Left lung (tissue), 10 donors: ENCODE measurements around the gene OXNAD1. TPM values are rescaled to one million over a fixed set of nuclear protein-coding genes. Genes with fewer than 3 reads are reported as not detected.
A peak's percentile ranks its signal among the peaks of the same experiment; 100 is the strongest.

Source experiments
- ATAC-seq: fragments of 200-7000 bp; cut with Tn5 transposase; one replicate; pipeline ENCODE4 v1.9.1; 2020; ENCODE audit warnings: moderate library complexity
- DNase-seq, 4 donors: peaks; one replicate each; pipeline ENCODE4 v3.0.0-alpha.2; 2013 to 2020
- H3K27ac ChIP-seq, 2 donors: fragments of 200-600 bp; sonication (generic) in 1 of 2; one replicate each; pipeline versions ENCODE4 v1.5.0 to v1.8.0; 2020 to 2021
- H3K27me3 ChIP-seq, 2 donors: fragments of 200-600 bp; sonication (generic) in 1 of 2; one replicate each; pipeline versions ENCODE4 v1.5.0 to v1.8.0; 2020 to 2021
- H3K36me3 ChIP-seq, 2 donors: fragments of 200-600 bp; sonication (generic) in 1 of 2; one replicate each; pipeline versions ENCODE4 v1.5.0 to v1.8.0; 2020 to 2021
- H3K4me1 ChIP-seq, 2 donors: fragments of 200-600 bp; one replicate each; pipeline ENCODE4 v1.8.0; 2021
- H3K4me3 ChIP-seq, 2 donors: fragments of 200-600 bp; sonication (generic) in 1 of 2; one replicate each; pipeline versions ENCODE4 v1.5.0 to v1.8.0; 2020 to 2021; ENCODE audit warnings: mild to moderate bottlenecking in 1 of 2
- H3K9me3 ChIP-seq, 2 donors: fragments of 200-600 bp; sonication (generic) in 1 of 2; one replicate each; pipeline versions ENCODE4 v1.5.0 to v1.8.0; 2020 to 2021
- intact Hi-C, 2 donors: fragments of 100-400 bp; cut with DNase I; formaldehyde crosslinking; loops; one replicate each; pipeline versions ENCODE4 v1.11.2 to v1.14.2; 2022
- polyA plus RNA-seq, 6 donors: library from polyadenylated mRNA; unstranded; fragments of 120-200 nt; gene quantifications; one replicate each; pipeline ENCODE4 v1.2.1, GENCODE V29; 2013; ENCODE audit not compliant: insufficient read length in 6 of 6
- total RNA-seq, 2 donors: library from RNA; stranded (reverse); fragmentation: NEBNext Ultra II Directional; extraction: Animal tissue kit (Norgen Biotek cat#: 25700); gene quantifications; one replicate each; pipeline ENCODE4 v1.2.1, GENCODE V29; 2021
- TF ChIP-seq, protein P1 (sequence below), 2 donors: fragments of 200-600 bp; sonication (generic) in 1 of 2; IDR thresholded peaks; one replicate each; pipeline versions ENCODE4 v1.5.0 to v1.8.0; 2021; ENCODE audit warnings: antibody characterized with exemption in 2 of 2
- donor health status: DM: no; HTN: yes; CAD: no.
- donor health status: DM: no; HTN: no; CAD: no.

OXNAD1 gene
- total and polyA plus RNA-seq, 8 donors: 8.4 to 14.3 (median 11.9) TPM

DNA sequence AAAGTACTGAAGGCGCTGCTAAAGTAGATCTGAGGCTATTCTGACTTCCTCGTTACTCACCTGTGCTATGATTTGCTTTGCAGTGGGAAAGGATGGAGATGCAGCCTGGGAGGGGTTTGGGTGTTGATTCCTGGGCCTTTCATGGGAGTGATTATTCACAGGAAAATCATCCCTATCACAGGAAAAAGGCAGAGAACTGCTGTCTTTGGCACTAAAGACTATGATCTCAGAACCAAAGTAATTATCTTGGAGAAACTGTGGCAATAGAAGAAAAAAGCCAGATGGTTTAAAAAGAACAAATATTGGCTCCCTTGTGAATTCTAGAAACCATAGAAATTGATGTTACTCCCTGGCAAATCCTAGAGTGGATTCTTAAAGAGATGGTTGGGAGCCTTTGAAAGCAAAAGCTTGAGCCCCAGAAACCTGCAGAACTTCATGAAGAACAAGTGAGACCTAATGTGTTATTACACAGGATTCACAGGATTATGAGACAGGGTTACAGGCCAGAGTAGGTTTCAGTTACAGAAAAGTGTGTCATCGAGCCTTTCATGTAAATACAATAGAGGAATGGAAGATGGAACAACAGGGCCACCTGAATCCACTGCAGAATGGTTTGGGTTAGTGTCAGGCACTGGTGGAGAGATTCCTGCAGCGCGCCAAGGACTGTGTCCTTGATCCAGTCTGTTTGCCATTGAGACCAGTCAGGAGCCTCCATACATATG lies 85.7 kb downstream of the OXNAD1 start:
- no peaks in the 10 kb centered on the region for H3K9me3 ChIP-seq
- no peak for DNase-seq
- H3K27me3 ChIP-seq: no peaks in the 10 kb centered on the region
- TF ChIP-seq, protein P1, sequence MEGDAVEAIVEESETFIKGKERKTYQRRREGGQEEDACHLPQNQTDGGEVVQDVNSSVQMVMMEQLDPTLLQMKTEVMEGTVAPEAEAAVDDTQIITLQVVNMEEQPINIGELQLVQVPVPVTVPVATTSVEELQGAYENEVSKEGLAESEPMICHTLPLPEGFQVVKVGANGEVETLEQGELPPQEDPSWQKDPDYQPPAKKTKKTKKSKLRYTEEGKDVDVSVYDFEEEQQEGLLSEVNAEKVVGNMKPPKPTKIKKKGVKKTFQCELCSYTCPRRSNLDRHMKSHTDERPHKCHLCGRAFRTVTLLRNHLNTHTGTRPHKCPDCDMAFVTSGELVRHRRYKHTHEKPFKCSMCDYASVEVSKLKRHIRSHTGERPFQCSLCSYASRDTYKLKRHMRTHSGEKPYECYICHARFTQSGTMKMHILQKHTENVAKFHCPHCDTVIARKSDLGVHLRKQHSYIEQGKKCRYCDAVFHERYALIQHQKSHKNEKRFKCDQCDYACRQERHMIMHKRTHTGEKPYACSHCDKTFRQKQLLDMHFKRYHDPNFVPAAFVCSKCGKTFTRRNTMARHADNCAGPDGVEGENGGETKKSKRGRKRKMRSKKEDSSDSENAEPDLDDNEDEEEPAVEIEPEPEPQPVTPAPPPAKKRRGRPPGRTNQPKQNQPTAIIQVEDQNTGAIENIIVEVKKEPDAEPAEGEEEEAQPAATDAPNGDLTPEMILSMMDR (IDR thresholded peaks at IDR 0.05): no peak
- peak; percentile 16 for ATAC-seq
- intact Hi-C loops: no loop called here
- peaks cover 0 to 29% of the 10 kb centered on the region in 2 donors for H3K36me3 ChIP-seq
- no peaks in the 10 kb centered on the region for H3K4me1 ChIP-seq
- H3K27ac ChIP-seq: no peak overlapping the region
- no peak overlapping the region for H3K4me3 ChIP-seq

DNA sequence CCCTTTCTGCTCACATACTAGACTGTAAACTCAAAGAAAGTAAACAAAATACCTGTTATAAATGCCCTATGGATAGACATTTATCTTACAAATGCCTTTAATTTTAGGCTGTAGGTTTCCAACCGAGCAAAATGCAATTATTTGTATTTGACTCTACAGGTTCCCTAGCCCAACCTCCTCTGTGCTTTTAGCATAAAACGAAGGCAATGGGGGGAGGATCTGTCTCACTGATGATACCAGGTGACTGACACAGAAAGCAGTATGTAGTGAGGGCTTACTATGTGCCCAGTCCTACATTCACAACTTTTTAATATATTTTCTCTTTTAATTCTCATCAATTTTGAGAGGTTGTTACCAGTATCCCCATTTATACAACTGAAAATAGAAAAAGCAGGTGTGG lies 87.4 kb downstream of the OXNAD1 start:
- H3K4me3 ChIP-seq: no peak overlapping the region
- H3K27me3 ChIP-seq: no peaks in the 10 kb centered on the region
- DNase-seq (no peak), ATAC-seq (no peak)
- no peaks in the 10 kb centered on the region for H3K4me1 ChIP-seq
- H3K9me3 ChIP-seq: no peaks in the 10 kb centered on the region
- H3K36me3 ChIP-seq: peaks cover 0 to 38% of the 10 kb centered on the region in 2 donors
- no peak overlapping the region for H3K27ac ChIP-seq
- TF ChIP-seq, protein P1 (IDR thresholded peaks at IDR 0.05): no peak
- intact Hi-C loops: no loop called here

DNA sequence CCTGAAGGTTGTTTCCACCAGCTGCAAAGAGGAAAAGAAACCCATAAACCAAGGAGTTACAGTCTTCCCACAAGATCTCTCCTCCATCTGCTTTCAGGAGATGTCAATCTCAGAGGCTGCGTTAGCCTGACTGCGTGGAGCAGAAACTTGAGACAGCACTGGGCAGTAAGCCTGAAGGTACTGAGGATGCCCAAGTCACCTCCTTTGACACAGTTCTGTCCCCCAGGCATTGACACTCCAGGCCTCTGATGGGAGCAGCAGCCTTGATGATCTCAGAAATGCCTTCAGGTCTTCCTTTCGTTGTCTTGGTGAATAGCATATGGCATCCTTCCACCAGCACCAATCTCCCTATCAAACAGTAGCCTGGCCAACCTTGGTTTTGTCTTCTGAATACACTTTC lies 89.3 kb downstream of the OXNAD1 start:
- no peaks in the 10 kb centered on the region for H3K9me3 ChIP-seq
- no peak overlapping the region for H3K4me3 ChIP-seq
- DNase-seq: no peak
- no peak for ATAC-seq
- no peak overlapping the region for H3K27ac ChIP-seq
- H3K36me3 ChIP-seq: peaks cover 0 to 29% of the 10 kb centered on the region in 2 donors
- intact Hi-C loops: no loop called here
- no peaks in the 10 kb centered on the region for H3K27me3 ChIP-seq
- peaks cover 4% of the 10 kb centered on the region in 2 donors for H3K4me1 ChIP-seq
- TF ChIP-seq, protein P1 (IDR thresholded peaks at IDR 0.05): no peak

Other genes with a start within 250 kb of the OXNAD1 start
- gene GALNT15, start 90.5 kb upstream of the OXNAD1 start, total RNA-seq: 1 to 10 TPM; 2.2 to 4.5 TPM
- 1 to 10 TPM in 5 of 6 donors, under 1 TPM in 1; 0.98 to 2.1 (median 1.4) TPM for gene GALNT15, start 90.5 kb upstream of the OXNAD1 start, polyA plus RNA-seq
- gene DPH3, start 269 bp upstream of the OXNAD1 start, total RNA-seq: 10 to 100 TPM; 21.9 to 30.4 TPM
- gene DPH3, start 269 bp upstream of the OXNAD1 start, polyA plus RNA-seq: 10 to 100 TPM; 15.4 to 21.8 (median 18.4) TPM
- gene RFTN1, start 248.5 kb downstream of the OXNAD1 start, total RNA-seq: 10 to 100 TPM; 47.2 to 85.1 TPM
- 10 to 100 TPM; 62.4 to 74.5 (median 67.6) TPM for gene RFTN1, start 248.5 kb downstream of the OXNAD1 start, polyA plus RNA-seq